HG03460 (cell line): Measurements from ENCODE around the gene PDGFRB.

Source experiments
- ATAC-seq: cut with Tn5 transposase; IDR thresholded peaks from one replicate; pipeline ENCODE4 v1.9.1; 2021; ENCODE audit not compliant: unreplicated experiment

Gene PDGFRB

DNA sequence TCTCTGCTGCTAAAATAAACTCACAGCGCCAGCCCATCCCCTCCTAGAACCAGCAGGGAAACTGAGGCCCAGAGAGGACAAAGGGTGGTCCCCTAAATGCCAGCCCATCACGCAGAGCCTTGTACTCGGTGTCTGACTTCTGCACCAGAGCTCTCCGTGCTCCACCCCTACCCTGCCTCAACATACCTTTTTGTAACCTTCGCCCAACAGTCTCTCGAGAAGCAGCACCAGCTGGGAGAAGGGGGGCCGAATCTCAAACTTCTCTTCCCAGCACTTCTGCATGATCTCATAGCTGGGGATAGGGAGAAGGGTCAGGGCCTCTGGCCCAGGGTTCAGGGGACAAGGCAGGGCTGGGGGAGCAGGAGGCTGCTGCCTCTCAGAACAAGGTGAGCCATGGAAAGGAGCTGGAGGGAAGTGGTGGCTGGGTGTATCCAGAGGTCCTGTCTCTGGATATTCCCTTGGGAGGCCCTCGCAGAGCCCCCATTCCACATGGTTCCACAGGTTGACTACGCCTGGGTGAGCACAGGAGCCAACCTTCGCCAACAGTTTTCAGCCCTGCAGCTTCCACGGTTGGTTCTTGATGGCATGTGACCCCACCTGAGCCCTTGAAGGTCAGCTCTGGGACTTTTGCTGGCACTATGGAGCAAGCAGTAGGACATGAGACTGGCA lies 37.0 kb downstream of the PDGFRB start:
- ATAC-seq = no peak

DNA sequence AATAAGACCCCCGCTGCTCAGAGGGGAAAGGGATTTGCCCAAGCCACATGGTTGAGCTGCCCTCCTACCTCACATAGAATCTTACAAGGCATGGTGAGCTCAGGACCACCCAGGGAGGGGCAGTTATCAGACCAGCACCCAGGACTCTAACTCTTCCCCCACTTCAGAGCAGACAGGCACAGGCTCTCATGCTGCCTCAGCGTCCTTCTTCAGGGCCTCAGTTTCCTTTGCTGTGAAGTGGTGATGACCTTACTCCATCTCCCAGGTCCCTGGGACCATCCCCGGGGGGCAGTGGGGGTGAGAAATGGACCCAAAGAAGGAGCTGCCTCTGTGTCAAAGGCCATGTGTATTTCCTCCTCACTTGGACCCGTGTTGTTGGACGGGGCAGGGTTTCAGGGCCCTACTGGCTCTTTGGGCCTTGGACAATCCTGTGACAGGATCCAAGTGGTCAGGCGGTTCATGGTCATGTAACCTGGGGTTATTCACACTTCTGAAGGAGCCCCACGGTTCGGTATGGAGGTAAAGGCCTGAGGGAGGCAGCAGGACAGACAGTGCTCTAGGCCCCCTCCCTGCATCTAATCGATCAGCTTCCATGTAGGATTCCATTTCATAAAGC lies 37.6 kb downstream of the PDGFRB start:
- no peak for ATAC-seq

DNA sequence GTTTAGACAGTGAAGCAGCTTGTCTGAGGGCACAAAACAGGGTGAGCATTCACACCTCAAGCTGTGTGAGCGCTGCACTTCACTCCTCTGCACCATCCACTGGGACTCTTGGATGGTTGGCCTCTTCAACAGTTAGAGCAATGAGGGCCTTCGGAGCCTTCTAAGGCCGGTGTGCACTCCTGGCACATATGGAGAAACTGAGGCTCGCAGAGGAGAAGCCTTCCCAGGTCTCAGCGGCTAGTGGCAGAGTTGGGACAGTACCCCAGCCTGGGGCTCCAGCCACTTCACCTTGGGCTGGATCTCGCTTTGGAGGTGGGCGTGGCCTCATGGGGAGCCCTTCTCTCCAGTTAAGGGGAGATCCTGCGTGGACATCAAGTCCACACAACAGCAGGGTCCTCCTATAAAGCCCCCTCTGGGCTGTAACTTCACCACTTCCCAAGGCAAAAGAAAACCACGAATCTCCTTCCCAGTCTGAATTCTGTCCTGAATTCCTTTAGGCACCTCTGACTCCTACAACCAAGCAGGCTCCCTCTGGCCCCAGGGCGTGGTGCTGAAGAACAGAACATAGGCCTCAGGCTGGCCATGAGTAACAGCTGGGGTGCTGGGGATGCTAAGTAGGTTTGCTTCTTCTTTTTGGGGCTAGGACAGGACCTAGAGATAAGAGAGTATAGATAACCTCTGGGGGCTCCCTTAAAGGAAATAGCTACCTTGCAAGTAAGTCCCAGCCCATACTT lies 38.8 kb downstream of the PDGFRB start:
- no peak for ATAC-seq

DNA sequence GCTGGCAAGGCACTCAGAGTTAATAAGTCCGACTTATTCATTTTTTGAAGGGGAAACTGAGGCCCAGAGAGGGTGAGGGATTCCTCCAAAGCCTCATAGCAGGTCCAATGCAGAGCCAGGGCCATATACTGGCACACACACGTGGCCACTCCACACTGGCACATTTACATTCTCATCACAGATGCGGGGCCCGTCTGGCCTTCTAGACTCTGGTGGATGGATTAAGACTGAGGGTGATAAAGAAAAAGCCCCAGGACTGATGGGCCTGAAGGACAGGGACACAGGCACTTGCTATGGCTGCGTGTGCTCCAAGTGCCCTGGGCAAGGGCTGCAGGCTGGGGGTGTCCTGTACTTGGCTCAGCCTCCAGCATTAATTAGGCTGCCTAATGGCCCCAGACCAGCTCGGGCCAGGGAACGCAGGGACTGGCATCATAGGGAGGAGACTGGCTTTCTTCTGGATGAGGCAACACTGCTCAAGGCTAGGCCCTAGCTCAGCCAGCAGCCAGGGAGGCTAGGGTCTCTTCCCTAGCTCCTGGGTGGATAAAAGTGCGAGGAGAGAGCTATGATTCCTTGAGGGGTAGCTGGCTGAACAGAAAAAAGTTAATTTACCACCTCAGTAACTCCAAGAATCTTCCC lies 40.8 kb downstream of the PDGFRB start:
- no peak for ATAC-seq

DNA sequence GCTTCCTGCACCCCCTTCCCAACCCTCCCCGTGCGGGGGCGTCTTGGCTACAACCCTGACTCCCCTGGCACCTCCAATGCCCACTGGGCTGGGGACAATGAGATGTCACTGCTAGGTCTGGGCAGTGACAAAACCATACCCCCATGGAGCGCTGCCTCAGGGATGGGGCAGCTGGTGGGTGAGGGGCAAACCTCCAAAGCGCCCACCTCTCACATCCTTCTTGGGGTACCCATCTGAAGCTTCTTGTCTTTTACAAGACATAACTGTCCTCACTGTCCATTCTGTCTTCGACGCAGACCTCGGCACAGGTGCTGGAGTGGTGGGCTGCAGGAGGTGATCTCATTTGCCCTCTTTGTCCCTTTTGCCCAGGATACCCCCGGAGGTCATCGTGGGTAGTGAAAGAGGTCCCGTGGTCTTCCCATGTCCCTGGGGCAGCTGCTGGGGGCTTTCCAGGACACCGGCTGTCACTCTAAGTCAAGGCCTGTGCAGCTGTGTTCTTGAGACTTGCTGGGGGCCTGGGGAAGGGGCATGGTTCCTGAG lies 41.5 kb downstream of the PDGFRB start:
- no peak for ATAC-seq

DNA sequence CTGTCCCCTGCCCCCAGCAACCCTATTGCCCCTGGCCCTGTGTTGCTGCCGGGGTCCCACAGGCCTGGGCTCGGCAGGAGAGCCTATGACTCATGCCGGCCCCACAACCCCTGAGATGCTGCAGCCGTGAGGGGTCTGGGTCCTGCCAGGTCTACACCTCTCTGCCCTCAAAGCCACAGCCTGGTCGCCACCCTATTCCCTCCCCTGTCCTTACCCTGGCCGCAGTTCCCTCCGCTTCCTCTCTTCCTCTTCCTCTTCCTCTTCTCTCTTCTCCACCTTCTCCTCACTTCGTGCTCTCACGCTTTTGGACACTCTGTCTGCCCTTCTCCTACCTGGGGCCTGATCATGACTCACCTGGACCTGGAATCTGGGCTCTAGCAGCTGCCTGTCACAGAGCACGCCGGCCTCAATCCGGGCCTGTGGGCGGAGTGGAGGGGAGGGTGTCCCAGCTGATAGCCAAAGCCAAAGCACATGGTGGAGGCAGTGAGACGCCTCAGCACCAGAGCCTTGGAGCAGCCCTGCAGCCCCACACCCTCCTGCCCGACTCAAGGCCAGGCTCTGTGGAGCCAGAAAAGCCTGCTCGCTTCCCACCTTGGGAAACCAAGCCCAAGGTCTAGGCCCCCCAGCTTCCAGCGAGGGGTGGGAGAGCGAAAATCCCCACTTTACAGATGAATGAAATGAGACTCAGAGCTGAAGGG lies 42.4 kb downstream of the PDGFRB start:
- no peak for ATAC-seq

DNA sequence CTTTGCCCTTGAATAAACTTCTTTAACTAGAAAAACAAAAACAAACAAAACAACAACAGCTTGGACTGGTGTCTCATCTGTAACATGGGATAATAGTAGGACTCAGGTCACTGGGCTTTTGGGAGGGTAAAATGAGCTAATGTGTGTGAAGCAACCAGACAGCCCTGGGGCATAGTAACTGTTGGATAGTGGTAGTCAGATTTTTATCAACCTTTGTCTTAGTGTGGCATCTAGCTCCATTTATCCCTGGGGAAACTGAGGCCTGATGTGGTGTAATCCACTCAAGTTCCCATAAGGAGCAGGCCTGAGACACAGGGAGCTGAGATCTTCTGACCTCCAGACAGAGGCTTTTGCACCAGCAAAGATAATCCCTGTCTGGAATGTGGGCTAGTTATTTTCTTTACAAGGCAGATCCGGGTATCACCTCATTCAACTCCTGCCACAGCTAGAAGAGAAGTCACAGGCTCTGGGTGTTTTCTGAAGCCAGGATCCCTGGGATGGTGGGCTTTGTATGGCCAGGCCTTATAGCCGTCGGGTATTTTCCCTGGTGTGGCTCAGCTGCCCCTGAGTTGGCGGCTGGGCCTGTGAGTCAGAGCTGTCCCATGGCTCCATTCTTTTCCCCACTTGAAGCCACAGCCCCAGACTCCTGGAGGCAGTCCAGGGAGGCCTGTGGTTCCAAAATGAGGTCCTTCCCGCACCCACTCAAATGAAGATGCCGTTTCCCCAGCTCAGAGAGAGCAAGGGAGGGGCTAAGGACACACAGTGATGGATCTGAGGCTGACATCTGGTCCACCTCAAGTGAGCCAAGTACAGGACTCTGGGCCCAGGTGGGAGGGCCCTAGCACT lies 43.2 kb downstream of the PDGFRB start:
- ATAC-seq = no peak

DNA sequence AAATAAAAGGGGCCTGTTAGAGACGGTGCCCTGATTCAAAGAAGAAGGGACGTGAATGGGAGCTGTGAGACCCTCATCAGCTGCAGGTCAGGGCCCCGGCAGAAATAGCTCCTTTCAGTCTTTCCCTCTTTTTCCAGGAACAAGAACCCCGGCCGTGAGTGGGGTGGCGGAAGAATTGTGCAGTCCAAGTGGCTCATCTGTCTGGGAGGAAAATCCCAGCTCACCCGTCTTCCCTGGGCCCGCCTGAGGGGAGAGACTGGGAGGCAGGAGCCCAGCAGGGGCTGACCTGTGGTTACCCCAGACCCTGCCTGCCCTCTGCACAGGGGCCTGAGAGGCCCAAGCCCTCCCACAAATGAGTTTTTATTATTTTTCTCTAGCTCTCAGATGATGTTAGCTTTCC lies 44.5 kb downstream of the PDGFRB start:
- no peak for ATAC-seq

DNA sequence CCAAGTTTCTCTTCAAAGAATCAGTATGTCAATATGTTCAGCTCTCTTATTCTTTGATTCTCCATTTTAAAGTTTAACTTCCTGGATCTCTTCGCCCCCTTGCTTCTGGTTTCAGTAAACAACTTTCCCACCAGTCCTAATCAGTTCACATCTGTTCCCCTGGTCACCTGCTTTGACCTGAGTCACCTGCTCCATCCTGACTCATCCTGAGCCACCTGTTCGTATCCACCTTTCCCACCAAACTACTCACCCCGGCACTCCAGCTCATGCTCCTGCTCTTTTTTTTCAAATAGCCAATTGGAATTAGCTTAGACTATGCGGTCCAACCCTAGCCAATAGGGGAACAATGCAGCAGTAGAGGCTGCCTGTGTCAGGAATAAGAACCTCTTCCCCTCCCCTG lies 45.7 kb downstream of the PDGFRB start:
- ATAC-seq = no peak

DNA sequence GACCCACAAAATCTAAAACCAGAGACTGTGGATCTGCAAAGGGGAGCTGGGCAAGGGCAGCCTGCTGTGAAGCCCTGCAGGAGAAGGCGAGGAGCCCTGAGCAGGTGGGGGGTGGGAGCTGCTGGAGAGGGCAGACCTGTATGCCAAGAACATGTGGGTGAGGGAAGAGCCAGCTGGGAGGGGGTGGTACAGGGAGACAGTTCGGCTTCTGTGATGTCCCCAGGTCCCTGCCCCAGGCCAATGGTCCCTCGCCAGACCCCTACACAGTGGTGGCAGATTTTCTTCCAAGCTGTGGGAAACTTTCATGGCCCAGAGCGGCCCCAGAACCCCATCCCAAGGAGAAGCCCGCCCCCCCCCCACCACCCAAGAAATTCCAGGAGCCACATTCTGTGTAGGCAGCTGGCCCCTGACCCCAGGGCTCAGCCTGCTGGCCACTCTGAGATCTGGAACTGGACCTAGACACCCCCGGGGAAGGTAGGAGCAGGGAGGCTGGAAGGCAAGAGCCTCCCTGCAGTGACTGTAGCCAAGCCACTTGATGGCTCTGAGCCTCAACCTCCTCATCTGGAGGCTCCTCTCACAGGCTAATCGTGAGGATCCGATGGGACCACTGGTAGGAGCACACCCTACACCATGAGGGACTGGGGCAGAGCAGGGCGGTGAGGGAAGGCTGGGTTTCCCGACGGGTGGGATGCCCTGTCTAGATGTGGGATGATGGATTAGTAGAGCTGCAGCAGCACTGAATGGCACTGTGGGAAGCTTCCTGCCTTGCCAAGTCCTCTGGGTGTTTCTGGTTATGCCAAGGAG lies 46.7 kb downstream of the PDGFRB start:
- ATAC-seq = no peak

DNA sequence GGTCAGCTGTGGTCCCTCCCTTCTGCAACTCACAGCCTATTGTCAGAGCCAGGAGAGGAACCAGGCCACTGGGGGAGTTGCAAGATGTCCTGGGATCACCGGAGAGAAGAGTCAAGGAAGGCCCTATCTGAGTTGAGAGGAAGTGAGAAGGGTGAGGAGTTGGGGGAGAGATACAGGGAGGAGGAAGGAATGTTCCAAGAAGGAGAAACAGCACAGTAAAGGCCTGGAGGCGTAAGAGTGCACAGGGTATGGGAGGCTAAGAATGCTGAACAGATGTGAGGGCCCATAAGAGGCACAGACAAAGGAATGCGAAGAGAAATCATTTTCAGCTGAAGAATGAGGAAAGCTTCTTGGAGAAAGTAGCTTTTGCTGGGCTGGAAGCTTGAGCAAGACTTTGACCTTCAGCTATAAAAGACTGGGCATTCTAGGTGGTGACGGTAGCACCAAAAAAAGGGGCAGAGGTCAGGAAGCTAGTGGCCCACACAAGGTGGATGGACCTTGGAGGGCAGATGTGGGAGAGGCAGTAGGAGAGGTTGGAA lies 47.7 kb downstream of the PDGFRB start:
- no peak for ATAC-seq

DNA sequence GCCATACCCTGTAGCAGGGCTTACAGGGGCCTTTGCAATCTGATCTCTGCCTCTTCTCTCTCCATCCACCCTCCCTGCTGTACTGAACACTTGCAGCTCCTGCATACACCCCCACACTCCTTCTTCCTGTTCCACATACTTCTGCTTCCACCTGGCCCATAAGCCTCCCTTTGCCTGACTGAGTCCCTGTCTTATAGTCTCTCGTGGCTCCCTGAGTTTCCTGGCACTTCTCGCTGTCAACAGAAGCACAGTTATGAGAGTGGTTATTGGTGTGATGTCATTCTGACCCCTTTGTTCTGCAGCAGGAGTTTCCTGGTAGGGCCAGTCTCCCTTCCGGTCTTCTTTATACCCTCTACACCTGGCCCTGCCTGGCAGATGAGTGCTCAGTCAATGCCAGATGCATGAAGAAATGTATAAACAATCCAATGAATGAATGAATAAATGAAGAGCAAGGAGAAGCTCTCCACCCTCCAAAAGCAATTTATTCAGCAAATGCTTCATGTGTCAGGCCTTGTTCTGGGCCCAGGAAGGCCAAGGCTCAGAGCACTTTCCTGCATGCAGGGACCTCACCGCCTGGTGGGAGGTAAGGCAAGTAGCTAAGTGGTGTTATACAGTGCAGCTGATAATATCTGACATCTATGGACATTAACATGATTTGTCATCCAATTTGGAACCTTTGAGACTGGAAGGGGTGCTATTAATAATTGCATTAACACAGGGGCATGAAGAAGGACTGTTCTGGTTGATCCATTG lies 48.8 kb downstream of the PDGFRB start:
- ATAC-seq = no peak

DNA sequence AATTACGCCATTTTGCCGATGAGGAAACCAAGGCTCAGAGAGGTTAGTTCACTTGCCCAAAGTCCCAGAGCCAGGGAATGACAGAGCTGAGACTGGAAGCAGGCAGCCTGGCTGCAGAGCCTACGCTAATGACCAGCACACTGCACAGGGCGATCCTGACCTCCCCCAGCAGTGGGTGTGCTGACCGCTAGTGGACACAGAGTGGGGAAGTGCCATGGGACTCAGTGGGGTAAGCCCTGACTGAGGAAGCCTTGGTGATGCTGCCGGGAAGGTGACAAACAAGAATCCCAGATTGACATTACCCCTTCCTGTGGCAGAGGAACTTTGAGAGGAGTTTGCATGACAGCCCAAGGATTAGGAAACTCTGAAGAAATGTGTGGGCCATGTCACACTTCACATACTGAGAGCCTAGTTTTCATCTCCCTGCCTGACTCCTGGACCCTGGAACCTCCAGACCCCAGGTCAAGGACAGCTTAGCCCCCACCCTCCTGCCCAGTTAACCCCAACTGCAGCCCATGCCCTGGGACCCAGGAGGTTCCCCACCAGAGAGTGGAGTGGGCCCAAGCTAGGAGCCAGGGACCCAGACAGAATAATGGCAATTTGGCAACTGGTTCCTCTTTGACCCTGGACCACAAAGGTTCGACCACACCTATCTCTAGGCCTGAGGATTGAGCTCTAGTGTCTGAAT lies 49.6 kb downstream of the PDGFRB start:
- no peak for ATAC-seq

DNA sequence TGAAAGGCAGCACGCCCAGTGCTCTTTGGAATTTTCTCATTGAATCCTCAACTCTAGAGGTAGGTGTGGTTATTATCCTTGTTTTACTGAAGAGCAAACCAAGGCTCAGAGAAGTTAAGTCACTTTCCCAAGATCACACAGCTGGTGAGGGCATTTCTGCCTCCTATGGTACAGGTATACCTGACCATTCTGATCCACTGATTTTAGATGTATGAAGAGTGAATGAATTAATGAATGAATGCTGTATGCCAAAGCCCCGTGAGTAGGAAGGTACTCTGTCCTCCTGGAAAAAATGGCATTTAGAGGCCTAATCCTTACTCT lies 51.1 kb downstream of the PDGFRB start:
- no peak for ATAC-seq

DNA sequence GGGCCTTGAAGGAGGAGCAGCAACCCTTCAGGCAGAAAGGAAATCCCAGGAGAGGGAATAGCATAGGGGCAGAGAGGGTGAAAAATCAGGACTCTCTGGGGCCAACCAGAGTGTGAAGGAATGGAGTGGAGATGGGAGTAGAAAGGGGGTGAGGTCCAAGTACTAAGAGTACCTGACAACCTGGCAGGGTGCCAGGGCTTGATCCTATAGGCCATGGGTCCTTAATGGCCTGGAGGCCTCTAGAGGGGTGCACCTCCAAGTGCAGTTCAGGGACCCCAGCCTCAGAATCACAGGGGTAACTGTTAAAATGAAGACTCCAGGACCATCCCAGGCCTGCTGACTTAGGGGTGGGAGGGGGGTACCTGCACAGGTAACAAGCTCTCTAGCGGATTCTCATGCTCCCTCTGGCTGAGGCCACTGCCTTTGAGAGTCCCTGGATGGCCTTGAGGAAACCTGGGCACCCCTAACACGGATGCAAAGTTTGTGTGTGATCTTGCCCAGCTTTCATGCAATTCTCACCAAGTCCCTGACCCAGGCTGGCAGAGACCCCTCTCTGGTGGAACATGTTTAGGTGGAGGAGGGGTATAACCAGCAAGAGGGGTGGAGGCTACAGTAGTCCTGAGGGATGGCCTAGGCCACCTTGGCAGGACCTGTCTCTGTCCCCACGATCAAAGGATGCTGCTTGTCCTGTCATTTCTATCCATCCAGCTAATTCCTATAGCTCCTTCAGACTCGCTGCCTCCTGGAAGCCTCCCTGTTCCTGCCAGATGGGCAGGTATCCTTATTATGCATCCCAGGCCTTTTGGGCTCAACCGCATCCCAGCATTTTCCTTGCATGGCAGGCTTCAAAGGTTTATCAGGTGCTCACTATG lies 51.7 kb downstream of the PDGFRB start:
- ATAC-seq = no peak

DNA sequence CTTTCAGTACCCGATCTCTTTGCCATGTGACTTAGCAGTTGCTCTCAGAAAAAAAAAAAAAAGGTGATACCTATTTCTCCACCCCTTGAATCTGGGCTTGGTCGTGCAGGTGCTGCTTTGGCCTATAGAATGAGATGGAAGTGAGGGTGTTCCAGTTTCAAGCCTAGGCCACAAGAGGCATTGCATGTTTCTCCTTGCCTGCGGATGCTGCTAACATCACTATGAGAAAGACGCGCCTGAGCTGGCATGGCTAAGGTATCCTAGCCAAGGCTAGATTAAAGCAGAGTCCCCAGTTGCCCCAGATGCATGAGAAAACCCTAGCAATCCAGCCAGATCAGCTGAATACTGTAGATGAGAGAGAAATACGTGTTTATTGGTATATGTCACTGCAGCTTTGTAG lies 54.6 kb downstream of the PDGFRB start:
- no peak for ATAC-seq

DNA sequence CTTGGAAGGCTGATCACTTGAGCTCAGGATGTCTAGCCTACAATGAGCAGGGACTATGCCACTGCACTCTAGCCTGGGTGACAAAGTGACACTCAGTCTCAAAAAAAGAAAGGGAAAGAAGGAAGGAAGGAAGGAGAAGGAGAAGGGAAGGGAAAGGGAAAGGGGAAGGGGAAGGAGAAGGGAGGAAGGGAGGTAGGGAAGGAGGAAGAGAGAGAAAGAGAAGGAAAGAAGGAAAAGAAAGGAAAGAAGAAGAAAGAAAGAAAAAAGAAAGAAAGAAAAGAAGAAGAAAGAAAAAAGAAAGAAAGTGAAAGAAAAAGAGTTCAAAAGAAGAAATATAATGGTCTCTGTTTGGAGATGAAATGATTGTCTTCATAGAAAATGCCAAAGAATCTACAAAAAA lies 58.5 kb downstream of the PDGFRB start:
- ATAC-seq = no peak
